GM19240 (cell line): Measurements from ENCODE around the gene SUDS3.

Source experiments
- DNase-seq: peaks from one replicate; pipeline ENCODE4 v3.0.0; 2011; ENCODE audit warnings: low spot score; ENCODE audit not compliant: insufficient read length

The SUDS3 gene

GRCh38 chr12:118356809-118357256 is 19.5 kb upstream of the SUDS3 start:
- DNase-seq = no peak

- no peak for DNase-seq
These were observed 18.9 kb upstream of the SUDS3 start for GRCh38 chr12:118357257-118358007.

GRCh38 chr12:118358008-118358359 is 18.4 kb upstream of the SUDS3 start:
- DNase-seq = no peak

- no peak for DNase-seq
These were observed 17.5 kb upstream of the SUDS3 start for GRCh38 chr12:118358612-118359540.

GRCh38 chr12:118359541-118359915 is 16.8 kb upstream of the SUDS3 start:
- no peak for DNase-seq

GRCh38 chr12:118361092-118361404 is 15.3 kb upstream of the SUDS3 start:
- no peak for DNase-seq

GRCh38 chr12:118361889-118362288 is 14.5 kb upstream of the SUDS3 start:
- DNase-seq = no peak

- no peak for DNase-seq
These were observed 7.5 kb upstream of the SUDS3 start for GRCh38 chr12:118368821-118369220.

GRCh38 chr12:118370601-118371000 is 5.8 kb upstream of the SUDS3 start:
- DNase-seq = no peak

GRCh38 chr12:118371321-118372282 is 4.8 kb upstream of the SUDS3 start:
- no peak for DNase-seq

GRCh38 chr12:118372541-118373495 is 3.5 kb upstream of the SUDS3 start, which contains the start of gene TAOK3:
Gene TAOK3, minus strand, starts transcription at chr12:118372907. Its CDS starts 117,340 bp downstream, at chr12:118255567.
- DNase-seq = peak; percentile 73

- no peak for DNase-seq
These were observed 2.7 kb upstream of the SUDS3 start for GRCh38 chr12:118373616-118374015.

GRCh38 chr12:118374126-118374725 is 2.1 kb upstream of the SUDS3 start:
- no peak for DNase-seq

- no peak for DNase-seq
These were observed 1.4 kb upstream of the SUDS3 start for GRCh38 chr12:118374909-118375308.

GRCh38 chr12:118375348-118375747 is 1.0 kb upstream of the SUDS3 start:
- no peak for DNase-seq

- DNase-seq = no peak
These were observed 897 bp downstream of the SUDS3 start for GRCh38 chr12:118377021-118377883.

GRCh38 chr12:118377884-118378470 is 1.6 kb downstream of the SUDS3 start:
- DNase-seq = peak; percentile 48

GRCh38 chr12:118391424-118391823 is 15.1 kb downstream of the SUDS3 start:
- no peak for DNase-seq
